Adrenal gland (tissue), 12 donors: ENCODE measurements around the gene CMTR1. TPM values are rescaled to one million over a fixed set of nuclear protein-coding genes. Genes with fewer than 3 reads are reported as not detected.

Experiments
- DNase-seq, 7 donors: peaks; one replicate each; pipeline ENCODE4 v3.0.0-alpha.2; 2019 to 2020
- H3K27ac ChIP-seq, 5 donors: fragments of 200-600 bp; sonication (generic) in 4 of 5; 1 replicate in 3 of 5; 2 replicates in 2 of 5; pipeline versions ENCODE4 v1.5.1 to v1.8.0; 2016 to 2020; ENCODE audit warnings: mild to moderate bottlenecking in 1 of 5
- H3K27me3 ChIP-seq: fragments of 200-600 bp; 2 replicates; pipeline ENCODE4 v1.8.0; 2021
- H3K36me3 ChIP-seq, 2 donors: fragments of 200-600 bp; replicated peaks in 1 of 2; 1 replicate in 1 of 2; 2 replicates in 1 of 2; pipeline versions ENCODE4 v1.5.1 to v1.8.0; 2018 to 2022
- H3K4me1 ChIP-seq, 2 donors: fragments of 200-600 bp; replicated peaks in 1 of 2; 1 replicate in 1 of 2; 2 replicates in 1 of 2; pipeline versions ENCODE4 v1.5.1 to v1.8.0; 2018 to 2021
- H3K4me3 ChIP-seq, 4 donors: fragments of 200-600 bp; sonication (generic) in 3 of 4; one replicate each; pipeline ENCODE4 v1.5.1; 2016 to 2018
- H3K9me3 ChIP-seq, 3 donors: fragments of 200-600 bp; sonication (generic) in 1 of 3; replicated peaks in 1 of 3; 1 replicate in 2 of 3; 2 replicates in 1 of 3; pipeline versions ENCODE4 v1.5.1 to v1.8.0; 2016 to 2021
- POLR2A ChIP-seq, 2 donors: fragments of 450-650 bp; IDR thresholded peaks; one replicate each; pipeline ENCODE4 v1.6.1; 2017; ENCODE audit warnings: antibody characterized with exemption in 2 of 2, mild to moderate bottlenecking in 2 of 2, moderate library complexity in 1 of 2
- WGBS, 4 donors: extraction: QIAGEN DNeasy Blood & Tissue Kit in 2 of 4; methylation state at CpG; one replicate each; pipeline versions ENCODE4 v1.1.5 to v1.1.7; 2013 to 2017; 5-methylcytosine and 5-hydroxymethylcytosine counted together
- intact Hi-C, 2 donors: fragments of 100-400 bp; cut with DNase I; formaldehyde crosslinking; loops; one replicate each; pipeline versions ENCODE4 v1.14.1 to v1.15.0; 2022 to 2023
- polyA plus RNA-seq, 3 donors: library from polyadenylated mRNA; stranded (reverse); fragments of 200-250 nt in 2 of 3; fragments of 350-450 nt in 1 of 3; fragmentation: Illumina TruSeq in 1 of 3; extraction: RNeasy Lipid Tissue Mini Kit (QIAGEN cat#74804) in 1 of 3; gene quantifications; one replicate each; pipeline ENCODE4 v1.2.3, GENCODE V29; 2013 to 2014
- total RNA-seq, 9 donors: library from RNA; depleted of rRNA in 4 of 9; stranded (reverse); fragments of >200 nt in 4 of 9; fragments of 120-200 nt in 1 of 9; fragmentation: NEBNext Ultra II Directional in 1 of 9; extraction: Animal tissue kit (Norgen Biotek cat#: 25700) in 1 of 9; gene quantifications; one replicate each; pipeline versions ENCODE4 v1.1.0 to v1.2.4, GENCODE V29; 2013 to 2023
- TF ChIP-seq, protein P1 (sequence below), 6 experiments: fragments of 450-650 bp in 4 of 6; fragments of 200-600 bp in 2 of 6; sonication (generic) in 1 of 6; IDR thresholded peaks; 1 replicate in 5 of 6; 2 replicates in 1 of 6; pipeline versions ENCODE4 v1.5.1 to v1.8.0; 2016 to 2021; ENCODE audit warnings: antibody characterized with exemption in 6 of 6, mild to moderate bottlenecking in 2 of 6, moderate library complexity in 1 of 6
- donor health status: healthy with polysubstance abuse.
- donor health status: Bipolar disorder and iron deficiency.
- donor health status: DM: yes; HTN: yes; CAD: no.
- donor health status: DM: no; HTN: no; CAD: no.
- donor health status: DM: no; HTN: no; CAD: no.
- donor health status: DM: yes; HTN: yes; CAD: no.

Gene CMTR1
- total and polyA plus RNA-seq, 12 donors = 21.0 to 48.1 (median 31.9) TPM

DNA sequence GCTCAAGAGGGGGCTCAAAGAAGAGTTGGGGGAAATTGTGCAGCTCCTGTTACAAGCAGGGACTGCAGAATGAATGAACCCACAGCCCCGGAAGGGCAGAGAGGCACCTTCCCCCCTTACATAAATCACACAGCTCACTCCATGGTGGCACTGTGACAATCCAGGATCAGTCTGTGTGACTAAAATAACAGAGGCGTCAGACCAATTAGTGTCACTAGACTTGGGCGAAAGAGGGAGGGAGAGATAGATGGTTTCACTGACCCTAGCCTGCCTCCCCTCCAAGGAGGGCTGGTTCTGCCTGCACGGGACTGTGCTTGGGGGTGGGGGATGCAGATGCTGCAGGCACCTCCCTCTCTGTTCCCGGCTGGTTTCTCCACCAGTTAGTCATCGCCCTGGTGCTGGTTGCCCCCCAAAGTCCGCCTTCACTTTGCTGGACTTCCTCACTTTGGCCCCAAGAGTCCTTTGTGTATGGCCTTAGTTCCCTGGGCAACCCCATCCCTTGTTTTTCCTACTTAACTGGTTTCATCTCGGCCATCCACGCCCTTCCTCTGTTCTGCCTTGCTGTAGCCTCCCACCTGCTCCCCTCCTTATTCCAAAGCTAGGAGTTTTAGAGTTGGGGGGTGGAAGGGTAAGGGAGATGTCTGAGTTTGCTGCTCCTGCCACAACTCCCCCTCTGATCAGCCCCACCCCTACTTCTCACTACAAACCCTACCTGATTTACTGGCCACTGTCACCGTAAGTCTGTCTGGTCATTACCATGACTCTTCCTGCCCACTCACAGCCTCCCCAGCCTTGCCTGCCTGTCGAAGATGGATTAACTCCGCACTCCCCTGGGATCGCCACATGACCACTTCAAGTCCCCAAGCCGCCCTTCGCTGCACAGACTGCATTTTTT is 48.9 kb downstream of the CMTR1 start:
- peak in 1 of 7 donors; percentile 48 for DNase-seq
- H3K27ac ChIP-seq = peak overlapping the region in 1 of 5 donors; percentile 12
- TF ChIP-seq, protein P1, sequence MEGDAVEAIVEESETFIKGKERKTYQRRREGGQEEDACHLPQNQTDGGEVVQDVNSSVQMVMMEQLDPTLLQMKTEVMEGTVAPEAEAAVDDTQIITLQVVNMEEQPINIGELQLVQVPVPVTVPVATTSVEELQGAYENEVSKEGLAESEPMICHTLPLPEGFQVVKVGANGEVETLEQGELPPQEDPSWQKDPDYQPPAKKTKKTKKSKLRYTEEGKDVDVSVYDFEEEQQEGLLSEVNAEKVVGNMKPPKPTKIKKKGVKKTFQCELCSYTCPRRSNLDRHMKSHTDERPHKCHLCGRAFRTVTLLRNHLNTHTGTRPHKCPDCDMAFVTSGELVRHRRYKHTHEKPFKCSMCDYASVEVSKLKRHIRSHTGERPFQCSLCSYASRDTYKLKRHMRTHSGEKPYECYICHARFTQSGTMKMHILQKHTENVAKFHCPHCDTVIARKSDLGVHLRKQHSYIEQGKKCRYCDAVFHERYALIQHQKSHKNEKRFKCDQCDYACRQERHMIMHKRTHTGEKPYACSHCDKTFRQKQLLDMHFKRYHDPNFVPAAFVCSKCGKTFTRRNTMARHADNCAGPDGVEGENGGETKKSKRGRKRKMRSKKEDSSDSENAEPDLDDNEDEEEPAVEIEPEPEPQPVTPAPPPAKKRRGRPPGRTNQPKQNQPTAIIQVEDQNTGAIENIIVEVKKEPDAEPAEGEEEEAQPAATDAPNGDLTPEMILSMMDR (IDR thresholded peaks at IDR 0.05) = no peak
- TF ChIP-seq POLR2A (IDR thresholded peaks at IDR 0.05) = no peak
- no peaks in the 10 kb centered on the region for H3K27me3 ChIP-seq
- H3K4me1 ChIP-seq = no peaks in the 10 kb centered on the region
- peaks cover 0 to 28% of the 10 kb centered on the region in 2 donors for H3K36me3 ChIP-seq
- no peak overlapping the region for H3K4me3 ChIP-seq
- H3K9me3 ChIP-seq = no peaks in the 10 kb centered on the region
- intact Hi-C loops = loop anchor here (5.0 to 10.0 kb wide), 3 partner anchors 83 to 210 kb away; no protein-coding TSS in a partner anchor
- WGBS, 4 donors = 75 to 82% (median 76%) methylated on average over 12 to 15 of the region's 15 CpGs

DNA sequence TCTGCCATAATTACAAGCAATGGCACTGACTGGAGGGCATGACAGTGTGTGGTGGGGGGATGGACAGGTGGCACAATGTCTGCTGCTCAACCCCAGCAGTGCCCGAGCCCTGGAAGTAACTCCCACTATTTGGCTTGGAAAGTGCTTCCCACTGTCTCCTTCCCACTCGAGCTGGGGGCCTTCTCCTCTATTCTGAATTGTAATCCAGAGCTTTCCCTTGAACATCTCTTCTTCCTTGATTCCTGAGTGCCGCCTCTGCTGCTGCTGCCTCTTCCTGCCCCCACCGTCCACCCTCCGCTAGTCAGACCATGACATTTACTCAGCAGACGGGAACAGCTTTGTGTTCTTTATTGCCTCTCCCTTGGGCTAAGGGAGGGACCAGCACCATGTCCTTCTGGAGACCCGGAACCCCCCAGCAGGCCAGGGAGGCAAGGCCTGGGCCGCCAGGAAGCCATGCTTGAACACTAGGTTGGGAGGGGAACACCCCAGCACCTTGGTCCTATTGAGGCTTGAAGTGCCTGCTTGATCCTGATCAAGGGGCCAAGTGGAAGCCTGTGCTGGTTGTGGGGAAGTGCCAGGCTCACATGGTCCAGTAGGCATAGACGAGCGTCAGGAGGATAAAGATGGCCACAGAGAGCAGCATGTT is 49.7 kb downstream of the CMTR1 start:
- H3K27me3 ChIP-seq = no peaks in the 10 kb centered on the region
- peak overlapping the region in 1 of 5 donors; percentile 12 for H3K27ac ChIP-seq
- no peaks in the 10 kb centered on the region for H3K4me1 ChIP-seq
- intact Hi-C loops = loop anchor here (5.0 to 10.0 kb wide), 3 partner anchors 82 to 210 kb away; no protein-coding TSS in a partner anchor
- 73 to 79% (median 75%) methylated on average over 8 to 10 of the region's 10 CpGs for WGBS, 4 donors
- no peak for DNase-seq
- no peaks in the 10 kb centered on the region for H3K9me3 ChIP-seq
- no peak overlapping the region for H3K4me3 ChIP-seq
- TF ChIP-seq, protein P1 (IDR thresholded peaks at IDR 0.05) = no peak
- no peak for TF ChIP-seq POLR2A (IDR thresholded peaks at IDR 0.05)
- peaks cover 0 to 26% of the 10 kb centered on the region in 2 donors for H3K36me3 ChIP-seq

DNA sequence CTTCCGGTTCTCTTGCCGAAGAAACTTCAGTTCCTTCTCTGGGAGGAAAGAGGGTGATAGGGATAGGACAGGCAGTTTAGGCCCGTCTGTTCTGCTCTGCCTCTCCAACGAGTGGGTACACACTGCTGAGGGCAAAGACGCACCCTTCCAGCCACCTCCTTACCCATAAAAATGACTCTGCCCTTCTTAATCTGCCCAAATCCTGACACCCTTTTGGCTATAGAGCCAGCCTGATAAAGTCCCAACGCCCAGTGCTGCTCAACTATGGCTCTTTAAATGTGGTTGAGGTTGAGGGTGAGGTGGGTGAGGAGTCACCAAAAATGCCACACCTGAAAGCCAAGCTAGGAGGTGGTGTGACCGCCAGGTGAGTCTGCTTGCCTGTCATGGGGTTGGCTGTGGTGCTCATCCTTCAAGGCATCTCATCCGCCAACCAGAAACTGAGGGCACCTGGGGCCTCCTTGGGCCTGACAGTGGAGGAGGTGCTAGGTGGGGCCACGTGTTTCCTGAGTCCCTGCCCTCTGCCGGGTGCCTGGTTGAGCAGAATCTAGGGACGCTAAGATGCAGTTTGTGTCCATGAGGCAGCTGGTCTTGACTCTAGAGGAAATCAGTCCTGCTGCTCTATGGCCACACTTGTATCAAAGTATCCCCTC is 50.4 kb downstream of the CMTR1 start:
- Histone ChIP-seq H3K9me3 (no peaks in the 10 kb centered on the region), H3K4me3 (no peak overlapping the region), H3K4me1 (no peaks in the 10 kb centered on the region), H3K27me3 (no peaks in the 10 kb centered on the region), H3K27ac (peak overlapping the region in 1 of 5 donors; percentile 12), H3K36me3 (peaks cover 0 to 20% of the 10 kb centered on the region in 2 donors)
- DNase-seq = peak in 1 of 7 donors; percentile 51
- 84 to 92% (median 90%) methylated on average over 9 to 11 of the region's 11 CpGs for WGBS, 4 donors
- TF ChIP-seq, protein P1 (IDR thresholded peaks at IDR 0.05) = no peak
- intact Hi-C loops = loop anchor here (5.0 to 10.0 kb wide), 3 partner anchors 81 to 209 kb away; no protein-coding TSS in a partner anchor
